ENCODE results near the gene RRP15. TPM values are rescaled to one million over a fixed set of nuclear protein-coding genes. Genes with fewer than 3 reads are reported as not detected.

Gene RRP15
- total RNA-seq, 1 experiment from 2014 or later = 32.1 TPM

GRCh38 chr1:218355278-218355677 lies 70.2 kb downstream of the RRP15 start:
- no peak for ATAC-seq
- ChIA-PET POLR2A (no interaction called here), CTCF (no interaction called here)
- intact Hi-C loops (cut with micrococcal nuclease; ENCODE audit: unreplicated experiment) (loop anchor here (10.0 kb wide), 1 partner anchor 320 kb away; no protein-coding TSS in a partner anchor), in situ Hi-C loops (cut with HindIII; ENCODE audit: low pct_unique_long_range_greater_than_20kb, low sequenced_read_pairs) (no loop called here)
- peaks cover 86% of the 10 kb centered on the region for H3K4me1 ChIP-seq (ENCODE audit: control insufficient read depth, insufficient read depth, low read length)
- BruUV-seq (replicated peaks) = no TSS peak
- H3K27me3 ChIP-seq (ENCODE audit: control insufficient read depth, insufficient read depth, low read length) = no peaks in the 10 kb centered on the region
- no peaks in the 10 kb centered on the region for H3K9me3 ChIP-seq (ENCODE audit: control insufficient read depth, insufficient read depth, low read depth, low read length)
- no peaks in the 10 kb centered on the region; the same call in 1 of the 2 replicates for H3K36me3 ChIP-seq (ENCODE audit: control insufficient read depth, insufficient read depth, low read length)
- DNase-seq (ENCODE audit: low read depth, low spot score) = no peak
- H3K4me3 ChIP-seq (ENCODE audit: low read depth in 2 of 2, low read length in 2 of 2) = no peak overlapping the region
- TF ChIP-seq, protein P1, sequence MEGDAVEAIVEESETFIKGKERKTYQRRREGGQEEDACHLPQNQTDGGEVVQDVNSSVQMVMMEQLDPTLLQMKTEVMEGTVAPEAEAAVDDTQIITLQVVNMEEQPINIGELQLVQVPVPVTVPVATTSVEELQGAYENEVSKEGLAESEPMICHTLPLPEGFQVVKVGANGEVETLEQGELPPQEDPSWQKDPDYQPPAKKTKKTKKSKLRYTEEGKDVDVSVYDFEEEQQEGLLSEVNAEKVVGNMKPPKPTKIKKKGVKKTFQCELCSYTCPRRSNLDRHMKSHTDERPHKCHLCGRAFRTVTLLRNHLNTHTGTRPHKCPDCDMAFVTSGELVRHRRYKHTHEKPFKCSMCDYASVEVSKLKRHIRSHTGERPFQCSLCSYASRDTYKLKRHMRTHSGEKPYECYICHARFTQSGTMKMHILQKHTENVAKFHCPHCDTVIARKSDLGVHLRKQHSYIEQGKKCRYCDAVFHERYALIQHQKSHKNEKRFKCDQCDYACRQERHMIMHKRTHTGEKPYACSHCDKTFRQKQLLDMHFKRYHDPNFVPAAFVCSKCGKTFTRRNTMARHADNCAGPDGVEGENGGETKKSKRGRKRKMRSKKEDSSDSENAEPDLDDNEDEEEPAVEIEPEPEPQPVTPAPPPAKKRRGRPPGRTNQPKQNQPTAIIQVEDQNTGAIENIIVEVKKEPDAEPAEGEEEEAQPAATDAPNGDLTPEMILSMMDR (IDR thresholded peaks at IDR 0.05) = no peak
- TF ChIP-seq SIN3A (IDR thresholded peaks at IDR 0.05; ENCODE audit: borderline replicate concordance, insufficient read depth, low read depth, low read length) (no peak), REST (IDR thresholded peaks at IDR 0.05; ENCODE audit: insufficient read depth in 1 of 2, low read depth in 2 of 2, low read length in 1 of 2) (no peak), POLR2AphosphoS5 (IDR thresholded peaks at IDR 0.05; ENCODE audit: low read depth, low read length) (no peak)
- H3K27ac ChIP-seq (ENCODE audit: low read length) = peak overlapping the region; percentile 100

DNA sequence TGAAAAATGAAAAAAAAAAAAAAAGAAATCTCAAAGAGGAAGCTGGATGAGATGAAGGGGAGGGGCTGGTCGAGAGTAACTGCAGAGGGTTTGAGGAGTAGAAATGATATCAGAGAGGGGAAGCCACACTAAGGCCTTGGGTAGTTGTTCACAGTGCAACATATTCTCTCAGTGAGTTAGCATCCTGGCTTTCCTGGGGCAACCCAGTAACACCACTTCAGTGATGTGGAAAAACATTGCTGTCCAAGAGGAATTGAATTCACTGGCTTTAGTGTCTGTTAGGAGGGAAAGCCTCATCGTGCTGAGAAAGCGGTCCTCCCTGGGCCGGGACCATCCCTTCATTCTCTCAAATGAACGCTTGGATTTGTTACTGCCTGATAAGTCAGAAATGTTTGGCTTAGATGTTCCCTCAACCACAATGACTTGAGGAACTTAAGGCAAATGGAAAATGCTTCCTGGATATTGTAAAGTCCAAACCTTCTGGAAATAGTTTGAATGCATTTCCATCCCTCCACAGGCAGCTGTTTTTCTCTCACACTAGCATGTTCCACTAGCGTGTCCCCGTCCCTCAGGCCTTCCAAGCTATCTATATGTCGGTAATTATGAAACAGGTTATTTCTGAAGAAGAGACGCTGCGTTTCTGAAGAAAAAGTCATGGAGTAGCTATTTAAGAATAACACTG lies 72.3 kb downstream of the RRP15 start:
- TF ChIP-seq SIN3A (IDR thresholded peaks at IDR 0.05; ENCODE audit: borderline replicate concordance, insufficient read depth, low read depth, low read length) (no peak), TCF7L2 (IDR thresholded peaks at IDR 0.05; ENCODE audit: low read depth, low read length) (no peak), POLR2AphosphoS5 (IDR thresholded peaks at IDR 0.05; ENCODE audit: low read depth, low read length) (peak; percentile 19; the same call in 1 of the 2 replicates), REST (IDR thresholded peaks at IDR 0.05; ENCODE audit: insufficient read depth in 1 of 2, low read depth in 2 of 2, low read length in 1 of 2) (no peak)
- TF ChIP-seq, protein P1 (IDR thresholded peaks at IDR 0.05) = no peak
- H3K27me3 ChIP-seq (ENCODE audit: control insufficient read depth, insufficient read depth, low read length) = no peaks in the 10 kb centered on the region
- intact Hi-C loops (cut with micrococcal nuclease; ENCODE audit: unreplicated experiment) = loop anchor here (10.0 kb wide), 1 partner anchor 317 kb away; no protein-coding TSS in a partner anchor

More for the DNA sequence above, 72.3 kb downstream of the RRP15 start:
- peak; percentile 45 for ATAC-seq
- DNase-seq (ENCODE audit: low read depth, low spot score) = no peak
- H3K36me3 ChIP-seq (ENCODE audit: control insufficient read depth, insufficient read depth, low read length) = no peaks in the 10 kb centered on the region; the same call in 1 of the 2 replicates
- BruUV-seq (replicated peaks) = no TSS peak
- in situ Hi-C loops (cut with HindIII; ENCODE audit: low pct_unique_long_range_greater_than_20kb, low sequenced_read_pairs) = no loop called here
- H3K4me1 ChIP-seq (ENCODE audit: control insufficient read depth, insufficient read depth, low read length) = peaks cover 90% of the 10 kb centered on the region
- no peaks in the 10 kb centered on the region for H3K9me3 ChIP-seq (ENCODE audit: control insufficient read depth, insufficient read depth, low read depth, low read length)
- CTCF ChIA-PET = no interaction called here
- peak overlapping the region; percentile 100 for H3K27ac ChIP-seq (ENCODE audit: low read length)
- POLR2A ChIA-PET = interaction anchor here (0.6 kb wide), 1 partner anchor 63 kb away, joined by 3 read pairs; no protein-coding TSS in a partner anchor
- H3K4me3 ChIP-seq (ENCODE audit: low read depth in 2 of 2, low read length in 2 of 2) = peak overlapping the region in 1 of 2 experiments; percentile 19; a peak in 1 of 4 replicates

Data from Panc1 (cell line).